PC-3 (cell line): ENCODE measurements around the gene TCERG1L. TPM values are rescaled to one million over a fixed set of nuclear protein-coding genes. Genes with fewer than 3 reads are reported as not detected.

Experiments used
- ATAC-seq: fragments of 200-7000 bp; cut with Tn5 transposase; 2 replicates; pipeline ENCODE4 v1.9.1; 2020; ENCODE audit warnings: mild to moderate bottlenecking, moderate library complexity
- BruUV-seq: library from RNA; stranded (reverse); fragments of 400-500 nt; replicated peaks from 2 replicates; lab custom pipeline; 2021; lab: Mats Ljungman, UMichigan
- CTCF ChIA-PET: fragments of 300-600 bp; sonication (Branson Sonifier 250); formaldehyde crosslinking; loops from one replicate; lab custom pipeline; 2022; ENCODE audit warnings: antibody characterized with exemption; lab: Charles Lee
- POLR2A ChIA-PET: fragments of 300-600 bp; sonication (Branson Sonifier 250); formaldehyde crosslinking; loops from one replicate; lab custom pipeline; 2022; ENCODE audit warnings: antibody characterized with exemption; ENCODE audit not compliant: unreplicated experiment; lab: Charles Lee
- DNase-seq: peaks from one replicate; pipeline ENCODE4 v3.0.0-alpha.2; 2015
- H2AFZ ChIP-seq: fragments of 300-600 bp; sonication (generic); 2 replicates; pipeline ENCODE4 v1.6.0; 2016; ENCODE audit warnings: antibody characterized with exemption, low read length
- H3F3A ChIP-seq: fragments of 300-600 bp; sonication (generic); one replicate; pipeline ENCODE4 v1.6.0; 2017; ENCODE audit warnings: antibody characterized with exemption, low read length, control low read depth, mild to moderate bottlenecking; ENCODE audit not compliant: unreplicated experiment
- H3K27ac ChIP-seq: fragments of 300-600 bp; sonication (generic); 2 replicates; pipeline ENCODE4 v1.5.1; 2016; ENCODE audit warnings: mild to moderate bottlenecking, low read length
- H3K27me3 ChIP-seq: fragments of 300-600 bp; sonication (generic); 2 replicates; pipeline ENCODE4 v1.6.1; 2016; ENCODE audit warnings: low read length, mixed read lengths
- H3K36me3 ChIP-seq: fragments of 300-600 bp; sonication (generic); 2 replicates; pipeline ENCODE4 v1.6.1; 2016; ENCODE audit warnings: low read depth, mixed run types, low read length, mixed read lengths
- H3K4me1 ChIP-seq: fragments of 300-600 bp; sonication (generic); 2 replicates; pipeline ENCODE4 v1.5.1; 2016; ENCODE audit warnings: low read length; ENCODE audit not compliant: insufficient read depth
- H3K4me2 ChIP-seq: fragments of 300-600 bp; sonication (generic); 2 replicates; pipeline ENCODE4 v1.6.0; 2016; ENCODE audit warnings: low read length
- H3K4me3 ChIP-seq: fragments of 300-600 bp; sonication (generic); 2 replicates; pipeline ENCODE4 v1.5.1; 2016; ENCODE audit warnings: mild to moderate bottlenecking, low read length, mixed read lengths
- H3K79me2 ChIP-seq: fragments of 300-600 bp; sonication (generic); 2 replicates; pipeline ENCODE4 v1.6.1; 2017; ENCODE audit warnings: low read length, mixed read lengths
- H3K9ac ChIP-seq: fragments of 300-600 bp; sonication (generic); 2 replicates; pipeline ENCODE4 v1.6.0; 2016; ENCODE audit warnings: mild to moderate bottlenecking, low read length
- H3K9me2 ChIP-seq: fragments of 300-600 bp; sonication (generic); replicated peaks from 2 replicates; pipeline ENCODE4 v1.6.1; 2016; ENCODE audit warnings: mixed run types, low read length, mixed read lengths
- H3K9me3 ChIP-seq: fragments of 300-600 bp; sonication (generic); 2 replicates; pipeline ENCODE4 v1.6.1; 2016; ENCODE audit warnings: low read length, mixed read lengths
- H4K20me1 ChIP-seq: fragments of 300-600 bp; sonication (generic); 2 replicates; pipeline ENCODE4 v1.6.1; 2016; ENCODE audit warnings: low read length, mixed read lengths
- EZH2 ChIP-seq: fragments of 300-600 bp; sonication (generic); IDR thresholded peaks from one replicate; pipeline ENCODE4 v1.6.1; 2017; ENCODE audit warnings: antibody characterized with exemption, mild to moderate bottlenecking, low read length; ENCODE audit not compliant: unreplicated experiment
- EZH2phosphoT487 ChIP-seq: fragments of 300-600 bp; sonication (generic); IDR thresholded peaks from 2 replicates; pipeline ENCODE4 v1.6.1; 2018; ENCODE audit warnings: mild to moderate bottlenecking, antibody characterized with exemption, low read length, borderline replicate concordance
- intact Hi-C: fragments of 100-400 bp; cut with micrococcal nuclease; formaldehyde crosslinking; loops from 2 replicates; pipeline ENCODE4 v1.9.0; 2023
- total RNA-seq: library from RNA; depleted of rRNA; stranded (reverse); fragments of >200 nt; gene quantifications from 2 replicates; pipeline ENCODE4 v1.2.3, GENCODE V29; 2014
- TF ChIP-seq, protein P1 (sequence below): fragments of 300-600 bp; sonication (generic); conservative IDR thresholded peaks from 2 replicates; pipeline ENCODE4 v1.5.1; 2017; ENCODE audit warnings: antibody characterized with exemption, low read depth, mild to moderate bottlenecking, low read length

The TCERG1L gene
- total RNA-seq, 1 experiment from 2014 or later: not detected

DNA sequence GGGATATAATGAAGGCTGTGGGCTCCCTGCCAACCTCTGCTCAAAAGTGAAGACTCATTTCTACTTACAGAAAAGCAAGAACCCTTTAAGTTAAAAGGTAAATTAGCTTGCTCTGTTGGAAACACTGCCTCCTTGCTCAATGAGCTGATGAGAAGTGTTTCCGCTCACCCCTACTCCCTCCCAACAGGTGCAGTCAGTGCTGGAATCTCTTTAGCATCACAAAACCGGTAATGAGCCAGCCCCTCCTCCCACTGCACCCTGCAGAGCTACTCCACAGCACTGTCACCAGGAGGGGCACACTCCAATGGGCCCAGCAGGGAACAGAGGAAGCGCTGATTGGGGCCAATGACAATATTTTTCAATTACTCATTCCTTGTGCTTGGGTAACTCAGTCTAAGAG, 262.5 kb downstream of the TCERG1L start:
- TF ChIP-seq EZH2phosphoT487 (no peak), EZH2 (no peak)
- TF ChIP-seq, protein P1, sequence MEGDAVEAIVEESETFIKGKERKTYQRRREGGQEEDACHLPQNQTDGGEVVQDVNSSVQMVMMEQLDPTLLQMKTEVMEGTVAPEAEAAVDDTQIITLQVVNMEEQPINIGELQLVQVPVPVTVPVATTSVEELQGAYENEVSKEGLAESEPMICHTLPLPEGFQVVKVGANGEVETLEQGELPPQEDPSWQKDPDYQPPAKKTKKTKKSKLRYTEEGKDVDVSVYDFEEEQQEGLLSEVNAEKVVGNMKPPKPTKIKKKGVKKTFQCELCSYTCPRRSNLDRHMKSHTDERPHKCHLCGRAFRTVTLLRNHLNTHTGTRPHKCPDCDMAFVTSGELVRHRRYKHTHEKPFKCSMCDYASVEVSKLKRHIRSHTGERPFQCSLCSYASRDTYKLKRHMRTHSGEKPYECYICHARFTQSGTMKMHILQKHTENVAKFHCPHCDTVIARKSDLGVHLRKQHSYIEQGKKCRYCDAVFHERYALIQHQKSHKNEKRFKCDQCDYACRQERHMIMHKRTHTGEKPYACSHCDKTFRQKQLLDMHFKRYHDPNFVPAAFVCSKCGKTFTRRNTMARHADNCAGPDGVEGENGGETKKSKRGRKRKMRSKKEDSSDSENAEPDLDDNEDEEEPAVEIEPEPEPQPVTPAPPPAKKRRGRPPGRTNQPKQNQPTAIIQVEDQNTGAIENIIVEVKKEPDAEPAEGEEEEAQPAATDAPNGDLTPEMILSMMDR: no peak
- Histone ChIP-seq H3F3A (no peaks in the 10 kb centered on the region), H3K9ac (no peak overlapping the region), H3K4me2 (no peak overlapping the region), H3K79me2 (no peaks in the 10 kb centered on the region), H3K36me3 (no peaks in the 10 kb centered on the region), H3K4me3 (no peak overlapping the region), H3K4me1 (no peaks in the 10 kb centered on the region), H2AFZ (no peak overlapping the region), H4K20me1 (no peaks in the 10 kb centered on the region), H3K27ac (no peak overlapping the region), H3K9me2 (no peaks in the 10 kb centered on the region), H3K27me3 (no peaks in the 10 kb centered on the region), H3K9me3 (no peaks in the 10 kb centered on the region)
- intact Hi-C loops: no loop called here
- CTCF ChIA-PET: no interaction called here
- no peak for ATAC-seq
- no peak for DNase-seq
- POLR2A ChIA-PET: no interaction called here
- no TSS peak for BruUV-seq

DNA sequence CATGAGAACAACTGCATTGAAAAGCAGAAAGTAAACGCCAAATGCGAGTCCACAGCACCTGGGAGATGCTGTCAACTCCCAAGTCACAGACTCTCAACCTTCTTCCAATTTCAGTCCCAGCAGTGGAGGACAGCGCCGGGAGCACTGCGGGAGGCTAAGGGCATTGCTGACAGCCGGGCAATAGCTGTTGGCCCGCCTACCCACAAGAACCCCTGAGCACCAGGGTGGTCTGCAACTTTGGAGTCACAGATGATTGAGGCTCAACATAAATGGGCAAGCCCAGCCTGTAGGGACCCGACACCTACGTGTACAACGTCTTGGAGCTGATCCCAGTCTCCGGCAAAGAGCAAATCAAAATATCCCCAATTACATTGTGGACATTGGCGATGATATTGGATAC, 262.9 kb downstream of the TCERG1L start:
- no peaks in the 10 kb centered on the region for H3K36me3 ChIP-seq
- ChIA-PET POLR2A (no interaction called here), CTCF (no interaction called here)
- no peaks in the 10 kb centered on the region for H3K4me1 ChIP-seq
- H2AFZ ChIP-seq: no peak overlapping the region
- DNase-seq (no peak), ATAC-seq (no peak)
- H3K27me3 ChIP-seq: no peaks in the 10 kb centered on the region
- intact Hi-C loops: no loop called here
- no peaks in the 10 kb centered on the region for H3K79me2 ChIP-seq
- H3K9me2 ChIP-seq: no peaks in the 10 kb centered on the region
- no peaks in the 10 kb centered on the region for H3F3A ChIP-seq
- no TSS peak for BruUV-seq
- H3K9me3 ChIP-seq: no peaks in the 10 kb centered on the region
- H3K27ac ChIP-seq: no peak overlapping the region
- H4K20me1 ChIP-seq: no peaks in the 10 kb centered on the region
- no peak overlapping the region for H3K9ac ChIP-seq
- TF ChIP-seq, protein P1: no peak
- no peak for TF ChIP-seq EZH2
- TF ChIP-seq EZH2phosphoT487: no peak
- H3K4me2 ChIP-seq: no peak overlapping the region
- no peak overlapping the region for H3K4me3 ChIP-seq

DNA sequence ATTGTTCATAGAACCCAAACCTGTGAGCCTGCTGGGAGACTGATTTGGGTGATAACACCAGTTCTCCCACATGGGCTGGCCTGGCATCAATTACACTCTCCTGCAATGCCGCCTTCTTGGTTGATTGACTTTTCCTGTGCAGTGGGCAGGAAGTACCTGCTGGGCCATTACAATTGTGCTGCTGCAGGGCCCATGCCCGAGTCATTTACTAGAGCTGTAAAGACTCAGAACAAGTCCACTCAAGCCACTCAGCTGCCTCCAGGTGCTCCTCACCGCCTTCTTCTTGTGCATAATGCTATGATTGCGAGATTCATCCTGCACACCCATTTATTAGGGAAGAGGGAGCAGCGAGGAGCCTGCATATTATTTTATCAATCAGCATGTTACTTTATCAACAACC, 264.0 kb downstream of the TCERG1L start:
- Histone ChIP-seq H3K9me3 (no peaks in the 10 kb centered on the region), H3K36me3 (no peaks in the 10 kb centered on the region), H3F3A (no peaks in the 10 kb centered on the region), H3K27ac (no peak overlapping the region), H2AFZ (no peak overlapping the region), H3K4me1 (no peaks in the 10 kb centered on the region), H3K79me2 (no peaks in the 10 kb centered on the region), H3K4me3 (no peak overlapping the region), H3K27me3 (no peaks in the 10 kb centered on the region), H3K9ac (no peak overlapping the region), H4K20me1 (no peaks in the 10 kb centered on the region), H3K4me2 (no peak overlapping the region), H3K9me2 (no peaks in the 10 kb centered on the region)
- BruUV-seq: no TSS peak
- ChIA-PET CTCF (no interaction called here), POLR2A (no interaction called here)
- intact Hi-C loops: no loop called here
- TF ChIP-seq, protein P1: no peak
- no peak for TF ChIP-seq EZH2
- TF ChIP-seq EZH2phosphoT487: no peak
- ATAC-seq (no peak), DNase-seq (no peak)
